ENCODE measurements around the gene IGFBP2.

DNA sequence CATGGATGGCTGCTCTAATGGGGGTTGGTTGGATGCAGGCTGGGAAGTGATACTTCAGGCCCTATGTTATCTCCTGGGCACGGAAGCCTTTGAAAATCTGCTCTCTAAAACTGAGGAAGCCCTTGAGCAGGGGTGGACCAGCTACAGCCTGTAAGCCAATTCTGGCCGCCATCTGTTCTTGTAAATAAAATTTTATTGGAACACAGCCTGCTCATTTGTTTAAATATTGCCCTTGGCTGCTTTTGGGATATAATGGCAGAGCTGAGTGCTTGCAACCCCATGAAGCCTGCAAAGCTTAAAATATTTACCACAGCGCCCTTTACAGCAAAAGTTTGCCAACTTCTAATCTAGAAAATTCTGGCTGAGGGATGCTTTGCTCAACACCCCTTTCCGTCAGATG is 11.9 kb upstream of the IGFBP2 start:
- no peak for TF ChIP-seq ZNF114 (CRISPR knock-in tag; IDR thresholded peaks at IDR 0.05)
- TF ChIP-seq CTCF (conservative IDR thresholded peaks at IDR 0.05; ENCODE audit: low read depth in 2 of 2), result no peak
- TF ChIP-seq, protein P1, sequence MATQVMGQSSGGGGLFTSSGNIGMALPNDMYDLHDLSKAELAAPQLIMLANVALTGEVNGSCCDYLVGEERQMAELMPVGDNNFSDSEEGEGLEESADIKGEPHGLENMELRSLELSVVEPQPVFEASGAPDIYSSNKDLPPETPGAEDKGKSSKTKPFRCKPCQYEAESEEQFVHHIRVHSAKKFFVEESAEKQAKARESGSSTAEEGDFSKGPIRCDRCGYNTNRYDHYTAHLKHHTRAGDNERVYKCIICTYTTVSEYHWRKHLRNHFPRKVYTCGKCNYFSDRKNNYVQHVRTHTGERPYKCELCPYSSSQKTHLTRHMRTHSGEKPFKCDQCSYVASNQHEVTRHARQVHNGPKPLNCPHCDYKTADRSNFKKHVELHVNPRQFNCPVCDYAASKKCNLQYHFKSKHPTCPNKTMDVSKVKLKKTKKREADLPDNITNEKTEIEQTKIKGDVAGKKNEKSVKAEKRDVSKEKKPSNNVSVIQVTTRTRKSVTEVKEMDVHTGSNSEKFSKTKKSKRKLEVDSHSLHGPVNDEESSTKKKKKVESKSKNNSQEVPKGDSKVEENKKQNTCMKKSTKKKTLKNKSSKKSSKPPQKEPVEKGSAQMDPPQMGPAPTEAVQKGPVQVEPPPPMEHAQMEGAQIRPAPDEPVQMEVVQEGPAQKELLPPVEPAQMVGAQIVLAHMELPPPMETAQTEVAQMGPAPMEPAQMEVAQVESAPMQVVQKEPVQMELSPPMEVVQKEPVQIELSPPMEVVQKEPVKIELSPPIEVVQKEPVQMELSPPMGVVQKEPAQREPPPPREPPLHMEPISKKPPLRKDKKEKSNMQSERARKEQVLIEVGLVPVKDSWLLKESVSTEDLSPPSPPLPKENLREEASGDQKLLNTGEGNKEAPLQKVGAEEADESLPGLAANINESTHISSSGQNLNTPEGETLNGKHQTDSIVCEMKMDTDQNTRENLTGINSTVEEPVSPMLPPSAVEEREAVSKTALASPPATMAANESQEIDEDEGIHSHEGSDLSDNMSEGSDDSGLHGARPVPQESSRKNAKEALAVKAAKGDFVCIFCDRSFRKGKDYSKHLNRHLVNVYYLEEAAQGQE (IDR thresholded peaks at IDR 0.05; ENCODE audit: unreplicated experiment), result no peak
